ENCODE measurements around the gene KSR2.

The KSR2 gene

GRCh38 chr12:117574655-117575054 lies 394.1 kb downstream of the KSR2 start:
- no peak for DNase-seq (ENCODE audit: low spot score)
- no peak for TF ChIP-seq CTCF (IDR thresholded peaks at IDR 0.05; ENCODE audit: borderline replicate concordance, control extremely low read depth, extremely low read depth, insufficient read depth, missing control alignments)
- in situ Hi-C loops (cut with MboI; ENCODE audit: low sequenced_read_pairs, unreplicated experiment), result loop anchor here (25.0 kb wide), 1 partner anchor 337 kb away; no protein-coding TSS in a partner anchor

GRCh38 chr12:117572755-117573154 lies 396.0 kb downstream of the KSR2 start:
- TF ChIP-seq CTCF (IDR thresholded peaks at IDR 0.05; ENCODE audit: borderline replicate concordance, control extremely low read depth, extremely low read depth, insufficient read depth, missing control alignments), result no peak

GRCh38 chr12:117571321-117571720 lies 397.5 kb downstream of the KSR2 start:
- in situ Hi-C loops (cut with MboI; ENCODE audit: low sequenced_read_pairs, unreplicated experiment), result no loop called here
- TF ChIP-seq CTCF (IDR thresholded peaks at IDR 0.05; ENCODE audit: borderline replicate concordance, control extremely low read depth, extremely low read depth, insufficient read depth, missing control alignments), result no peak
- no peak for DNase-seq (ENCODE audit: low spot score)

More at GRCh38 chr12:117572755-117573154, 396.0 kb downstream of the KSR2 start:
- DNase-seq (ENCODE audit: low spot score), result no peak
- in situ Hi-C loops (cut with MboI; ENCODE audit: low sequenced_read_pairs, unreplicated experiment), result no loop called here

GRCh38 chr12:117570608-117571007 lies 398.2 kb downstream of the KSR2 start:
- no peak for TF ChIP-seq CTCF (IDR thresholded peaks at IDR 0.05; ENCODE audit: borderline replicate concordance, control extremely low read depth, extremely low read depth, insufficient read depth, missing control alignments)
- in situ Hi-C loops (cut with MboI; ENCODE audit: low sequenced_read_pairs, unreplicated experiment), result no loop called here

GRCh38 chr12:117567644-117568216 lies 401.1 kb downstream of the KSR2 start:
- DNase-seq (ENCODE audit: low spot score), result peak; percentile 26
- in situ Hi-C loops (cut with MboI; ENCODE audit: low sequenced_read_pairs, unreplicated experiment), result no loop called here
- TF ChIP-seq CTCF (IDR thresholded peaks at IDR 0.05; ENCODE audit: borderline replicate concordance, control extremely low read depth, extremely low read depth, insufficient read depth, missing control alignments), result no peak

More at GRCh38 chr12:117570608-117571007, 398.2 kb downstream of the KSR2 start:
- DNase-seq (ENCODE audit: low spot score), result no peak

DNA sequence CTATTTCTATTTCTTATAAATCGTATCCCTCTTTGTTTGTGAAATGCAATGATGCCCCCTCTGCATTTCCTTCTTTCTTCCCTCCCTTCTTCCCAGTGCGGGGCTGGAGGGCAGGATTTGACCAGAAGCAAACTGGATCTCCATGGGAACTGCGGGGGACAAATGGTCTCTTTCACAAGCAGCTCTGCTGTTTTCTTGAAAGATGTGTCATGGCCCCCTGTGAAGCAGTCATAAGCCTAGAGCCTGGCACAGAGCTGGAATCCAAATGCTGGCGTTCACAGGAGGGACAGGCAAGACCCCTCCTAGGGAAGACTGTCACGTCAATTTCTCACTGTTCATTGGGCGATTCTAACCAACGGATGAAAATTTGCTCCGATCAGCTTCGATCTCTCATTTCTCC lies 403.9 kb downstream of the KSR2 start:
- no peak for DNase-seq (ENCODE audit: low spot score)
- TF ChIP-seq CTCF (IDR thresholded peaks at IDR 0.05; ENCODE audit: borderline replicate concordance, control extremely low read depth, extremely low read depth, insufficient read depth, missing control alignments), result no peak
- in situ Hi-C loops (cut with MboI; ENCODE audit: low sequenced_read_pairs, unreplicated experiment), result no loop called here
